Measurements from ENCODE around the gene BTN2A1. TPM values are rescaled to one million over a fixed set of nuclear protein-coding genes. Genes with fewer than 3 reads are reported as not detected.

Gene BTN2A1
- total RNA-seq, 4 donors from 2014 or later = 17.9 to 22.9 (median 21.4) TPM

GRCh38 chr6:26516481-26517427 lies 59.0 kb downstream of the BTN2A1 start:
- no peak for TF ChIP-seq EP300 (IDR thresholded peaks at IDR 0.05)
- no peak for TF ChIP-seq POLR2AphosphoS5 (IDR thresholded peaks at IDR 0.05)
- TF ChIP-seq POLR2A (IDR thresholded peaks at IDR 0.05; ENCODE audit: low read depth) = no peak
- no peaks in the 10 kb centered on the region for H3K27me3 ChIP-seq
- H3K4me1 ChIP-seq = peaks cover 5 to 11% (median 7%) of the 10 kb centered on the region in 4 donors
- WGBS = 79% methylated on average over 9 of the region's 9 CpGs
- no peaks in the 10 kb centered on the region for H3K36me3 ChIP-seq
- no peaks in the 10 kb centered on the region for H3K9me3 ChIP-seq
- no peak for DNase-seq (ENCODE audit: extremely low spot score)
- no peak overlapping the region for H3K4me3 ChIP-seq
- intact Hi-C loops (cut with DNase I) = loop anchor here (5.0 kb wide), 1 partner anchor 39 kb away; no protein-coding TSS in a partner anchor
- no peak overlapping the region for H3K27ac ChIP-seq (replicated peaks in 1 of 4)

Small RNAs within 50 kb of the gene (small RNA-seq; reads per million reads assigned to genes)
- gene RNU6-502P = 0 reads per million in 3 donors

Other genes starting within 250 kb of the BTN2A1 start
- 10 to 100 TPM in 2 of 4 donors, 1 to 10 TPM in 2; 6.6 to 14.1 (median 11.2) TPM for gene BTN3A2, start 92.8 kb upstream of the BTN2A1 start, total RNA-seq
- gene BTN2A2, start 74.8 kb upstream of the BTN2A1 start, total RNA-seq = 1 to 10 TPM; 6.1 to 7.7 (median 6.9) TPM
- gene BTN3A1, start 55.7 kb upstream of the BTN2A1 start, total RNA-seq = 10 to 100 TPM in 1 of 4 donors, 1 to 10 TPM in 3; 5.3 to 12.9 (median 6.9) TPM
- gene BTN3A3, start 17.5 kb upstream of the BTN2A1 start, total RNA-seq = 10 to 100 TPM in 1 of 4 donors, 1 to 10 TPM in 3; 5.0 to 10.2 (median 7.1) TPM
- not detected for gene BTN1A1, start 42.3 kb downstream of the BTN2A1 start, total RNA-seq
- 100 to 1,000 TPM in 1 of 4 donors, 10 to 100 TPM in 3; 80.2 to 117 (median 86.5) TPM for gene HMGN4, start 80.4 kb downstream of the BTN2A1 start, total RNA-seq
- 10 to 100 TPM; 13.3 to 18.2 (median 16.1) TPM for gene ABT1, start 139.0 kb downstream of the BTN2A1 start, total RNA-seq
- gene ZNF322, start 201.8 kb downstream of the BTN2A1 start, total RNA-seq = 10 to 100 TPM; 14.7 to 22.9 (median 17.4) TPM